ENCODE results near the gene CDK17. TPM values are rescaled to one million over a fixed set of nuclear protein-coding genes. Genes with fewer than 3 reads are reported as not detected.

The CDK17 gene
- total and polyA plus RNA-seq, 10 donors, result 12.9 to 108 (median 66.4) TPM

DNA sequence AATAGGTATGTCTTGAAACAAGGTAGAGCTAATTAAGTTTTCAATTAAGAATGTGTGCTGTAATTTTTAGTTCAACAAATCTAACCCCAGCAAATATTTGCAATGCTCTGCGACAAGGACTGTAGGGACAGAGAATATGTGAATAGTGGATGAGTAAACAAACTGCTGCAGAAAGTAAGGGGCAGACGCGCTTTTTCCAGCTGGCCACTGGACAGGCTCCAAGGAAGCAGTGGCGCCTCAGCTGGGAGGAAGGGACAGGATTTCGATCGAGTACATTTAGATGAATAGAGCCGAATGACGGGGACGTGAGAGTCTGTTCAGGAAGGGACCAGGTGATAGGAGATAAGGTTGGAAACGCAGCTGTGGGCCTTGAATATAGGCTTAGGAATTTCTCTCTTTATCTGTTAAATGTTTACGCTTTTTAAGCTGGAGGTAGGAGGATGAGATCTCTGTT is 136.8 kb downstream of the CDK17 start:
- 58 to 82% (median 75%) methylated on average over 11 of the region's 11 CpGs for WGBS, 5 donors
- intact Hi-C loops (cut with DNase I; ENCODE audit: low total_unique reads), result no loop called here
- TF ChIP-seq CTCF (IDR thresholded peaks at IDR 0.05 in 8 of 11, conservative IDR thresholded peaks at IDR 0.05 in 3 of 11), result no peak
- peak; percentile 8 to 50 (median 11) for TF ChIP-seq POLR2AphosphoS5 (IDR thresholded peaks at IDR 0.05)
- no peak for TF ChIP-seq POLR2A (IDR thresholded peaks at IDR 0.05)
- H3K27me3 ChIP-seq (replicated peaks in 1 of 7), result no peaks in the 10 kb centered on the region
- H3K4me3 ChIP-seq, result no peak overlapping the region
- no peaks in the 10 kb centered on the region for H3K9me3 ChIP-seq
- DNase-seq, result no peak
- H3K27ac ChIP-seq, result peak overlapping the region in 6 of 8 donors; percentile 9 to 47 (median 15)
- H3K4me1 ChIP-seq, result peaks cover 0 to 35% (median 11%) of the 10 kb centered on the region in 6 donors
- peaks cover 0 to 100% (median 31%) of the 10 kb centered on the region in 6 donors for H3K36me3 ChIP-seq

- Histone ChIP-seq H3K4me3 (no peak overlapping the region), H3K27me3 (replicated peaks in 1 of 7) (no peaks in the 10 kb centered on the region), H3K27ac (peak overlapping the region in 2 of 8 donors; percentile 21 to 23), H3K36me3 (peaks cover 0 to 99% (median 29%) of the 10 kb centered on the region in 6 donors), H3K9me3 (no peaks in the 10 kb centered on the region), H3K4me1 (peaks cover 0 to 53% (median 24%) of the 10 kb centered on the region in 6 donors)
- DNase-seq, result no peak
- intact Hi-C loops (cut with DNase I; ENCODE audit: low total_unique reads), result no loop called here
- whole genome bisulfite sequencing, 5 donors, result 87 to 95% (median 92%) methylated on average over 5 of the region's 5 CpGs
- TF ChIP-seq POLR2AphosphoS5 (IDR thresholded peaks at IDR 0.05) (no peak), POLR2A (IDR thresholded peaks at IDR 0.05) (no peak), CTCF (IDR thresholded peaks at IDR 0.05 in 8 of 11, conservative IDR thresholded peaks at IDR 0.05 in 3 of 11) (no peak)
These were observed 138.7 kb downstream of the CDK17 start for GRCh38 chr12:96261557-96261956.

GRCh38 chr12:96260644-96261043 is 139.6 kb downstream of the CDK17 start:
- peaks cover 0 to 98% (median 25%) of the 10 kb centered on the region in 6 donors for H3K36me3 ChIP-seq
- intact Hi-C loops (cut with DNase I; ENCODE audit: low total_unique reads), result no loop called here

More at GRCh38 chr12:96260644-96261043, 139.6 kb downstream of the CDK17 start:
- Histone ChIP-seq H3K9me3 (no peaks in the 10 kb centered on the region), H3K4me3 (no peak overlapping the region), H3K27me3 (replicated peaks in 1 of 7) (no peaks in the 10 kb centered on the region), H3K27ac (peak overlapping the region in 2 of 8 donors; percentile 21 to 45), H3K4me1 (peaks cover 0 to 60% (median 28%) of the 10 kb centered on the region in 6 donors)
- no peak for DNase-seq
- TF ChIP-seq POLR2AphosphoS5 (IDR thresholded peaks at IDR 0.05) (peak in 1 of 3 donors; percentile 42), CTCF (IDR thresholded peaks at IDR 0.05 in 8 of 11, conservative IDR thresholded peaks at IDR 0.05 in 3 of 11) (no peak)
- 90 to 97% (median 92%) methylated on average over 3 of the region's 3 CpGs for WGBS, 5 donors
